WTC11 (cell line): Measurements from ENCODE around the gene KLHL18. TPM values are rescaled to one million over a fixed set of nuclear protein-coding genes. Genes with fewer than 3 reads are reported as not detected.
"Not testable (repeated sequence)": the region's sequence is repeated elsewhere in the genome, so short reads cannot be mapped to it uniquely, and the experiment has no call there.

Experiments used
- ATAC-seq: fragments of 200-7000 bp; cut with Tn5 transposase; 2 replicates; pipeline ENCODE4 v1.10.0; 2021; ENCODE audit warnings: mild to moderate bottlenecking, moderate library complexity
- CTCF ChIA-PET: fragments of 300-600 bp; sonication (Branson Sonifier 250); formaldehyde crosslinking; loops from one replicate; lab custom pipeline; 2021; ENCODE audit warnings: antibody characterized with exemption; lab: Charles Lee
- POLR2A ChIA-PET: fragments of 350-600 bp; sonication (Branson Sonifier 250); formaldehyde crosslinking; loops from one replicate; lab custom pipeline; 2021; ENCODE audit warnings: antibody characterized with exemption; lab: Charles Lee
- DNase-seq: peaks from one replicate; pipeline ENCODE4 v3.0.0; 2021; ENCODE audit warnings: low spot score
- H3K27ac Mint-ChIP-seq: 2 replicates; pipeline ENCODE4 v1.8.0; 2021; ENCODE audit warnings: mixed read lengths
- H3K27me3 Mint-ChIP-seq: 2 replicates; pipeline ENCODE4 v1.8.0; 2021; ENCODE audit warnings: low read depth, mild to moderate bottlenecking, moderate library complexity, mixed read lengths
- H3K36me3 Mint-ChIP-seq: 2 replicates; pipeline ENCODE4 v1.8.0; 2021; ENCODE audit warnings: mixed read lengths
- H3K4me1 Mint-ChIP-seq: 2 replicates; pipeline ENCODE4 v1.8.0; 2022; ENCODE audit warnings: mixed read lengths
- H3K4me3 Mint-ChIP-seq: 2 replicates; pipeline ENCODE4 v1.8.0; 2021; ENCODE audit warnings: mild to moderate bottlenecking, moderate library complexity, mixed read lengths
- H3K9me3 Mint-ChIP-seq: 2 replicates; pipeline ENCODE4 v1.8.0; 2021; ENCODE audit warnings: mixed read lengths
- ATF3 ChIP-seq: sonication (generic); formaldehyde crosslinking; conservative IDR thresholded peaks from 2 replicates; pipeline ENCODE4 v1.8.1; 2022; ENCODE audit warnings: mild to moderate bottlenecking, missing genetic modification reagents
- CREB1 ChIP-seq: sonication (generic); formaldehyde crosslinking; IDR thresholded peaks from 2 replicates; pipeline ENCODE4 v1.8.0; 2023; ENCODE audit warnings: mild to moderate bottlenecking, missing genetic modification reagents
- CTCF ChIP-seq: fragments of 200-600 bp; IDR thresholded peaks from 2 replicates; pipeline ENCODE4 v1.8.0; 2022; ENCODE audit warnings: antibody characterized with exemption
- HMGXB4 ChIP-seq: sonication (generic); formaldehyde crosslinking; IDR thresholded peaks from 2 replicates; pipeline ENCODE4 v1.8.1; 2023; ENCODE audit warnings: mild to moderate bottlenecking, moderate library complexity, missing genetic modification reagents
- MYBL2 ChIP-seq: sonication (generic); formaldehyde crosslinking; IDR thresholded peaks from 2 replicates; pipeline ENCODE4 v1.8.1; 2023; ENCODE audit warnings: mild to moderate bottlenecking, moderate library complexity, missing genetic modification reagents
- NR1H2 ChIP-seq: sonication (generic); formaldehyde crosslinking; IDR thresholded peaks from 2 replicates; pipeline ENCODE4 v1.9.0; 2021; ENCODE audit warnings: mild to moderate bottlenecking, moderate library complexity, missing genetic modification reagents
- TP53 ChIP-seq: sonication (generic); formaldehyde crosslinking; IDR thresholded peaks from 2 replicates; pipeline ENCODE4 v1.8.1; 2023; ENCODE audit warnings: mild to moderate bottlenecking, missing genetic modification reagents
- ZNF121 ChIP-seq: sonication (generic); formaldehyde crosslinking; IDR thresholded peaks from 2 replicates; pipeline ENCODE4 v1.8.0; 2023; ENCODE audit warnings: missing genetic modification reagents
- ZNF512 ChIP-seq: sonication (generic); formaldehyde crosslinking; IDR thresholded peaks from 2 replicates; pipeline ENCODE4 v1.8.1; 2022; ENCODE audit warnings: missing genetic modification reagents, borderline replicate concordance
- ZNF532 ChIP-seq: fragments of 250-450 bp; sonication (Bioruptor Pico); IDR thresholded peaks from 2 replicates; pipeline ENCODE4 v1.9.0; 2021; ENCODE audit warnings: mild to moderate bottlenecking, borderline replicate concordance
- total RNA-seq: library from RNA; stranded (reverse); gene quantifications from 3 replicates; pipeline ENCODE4 v1.2.3, GENCODE V29; 2021

KLHL18 gene
- total RNA-seq, 1 experiment from 2014 or later = 28.4 TPM

- TF ChIP-seq CREB1 (CRISPR knock-in tag) (no peak), TP53 (no peak), NR1H2 (no peak), MYBL2 (CRISPR knock-in tag) (no peak), ZNF121 (CRISPR knock-in tag) (no peak), HMGXB4 (no peak), ATF3 (no peak)
Measured at GRCh38 chr3:47367631-47368030, 84.9 kb downstream of the KLHL18 start (continued).

- CTCF ChIA-PET = interaction anchor here (0.5 to 2.5 kb wide), 10 partner anchors 10 to 521 kb away, joined by 3 to 37 read pairs (median 4); partner anchors contain the start of gene PTPN23
- not testable (repeated sequence) for ATAC-seq, H3K4me1 Mint-ChIP-seq, H3K4me3 Mint-ChIP-seq, H3K27me3 Mint-ChIP-seq, DNase-seq, H3K27ac Mint-ChIP-seq, H3K9me3 Mint-ChIP-seq, H3K36me3 Mint-ChIP-seq
- POLR2A ChIA-PET = interaction anchor here (0.6 kb wide), 1 partner anchor 176 kb away, joined by 3 read pairs; no protein-coding TSS in a partner anchor
Measured at GRCh38 chr3:47370020-47370419, 87.3 kb downstream of the KLHL18 start.

GRCh38 chr3:47370887-47371697 lies 88.3 kb downstream of the KLHL18 start:
- ChIA-PET CTCF (interaction anchor here (0.5 to 2.5 kb wide), 53 partner anchors 8 to 1457 kb away, joined by 3 to 37 read pairs (median 4); partner anchors contain the start of genes PTPN23 and SETD2), POLR2A (interaction anchor here (0.6 kb wide), 2 partner anchors 74 to 177 kb away, joined by 3 to 4 read pairs; no protein-coding TSS in a partner anchor)
- Mint-ChIP-seq H3K4me3 (no peak overlapping the region; the same call in 1 of the 2 replicates), H3K27ac (no peak overlapping the region), H3K36me3 (no peaks in the 10 kb centered on the region), H3K9me3 (no peaks in the 10 kb centered on the region), H3K27me3 (no peaks in the 10 kb centered on the region; the same call in 1 of the 2 replicates), H3K4me1 (peaks cover 9% of the 10 kb centered on the region)
- TF ChIP-seq ZNF512 (no peak), ZNF532 (CRISPR knock-in tag) (no peak), CTCF (peak; percentile 52; the same call in 1 of the 2 replicates)
- peak; percentile 91 for ATAC-seq
- peak; percentile 57 for DNase-seq
